ENCODE results near the gene COL1A2.

COL1A2 gene

DNA sequence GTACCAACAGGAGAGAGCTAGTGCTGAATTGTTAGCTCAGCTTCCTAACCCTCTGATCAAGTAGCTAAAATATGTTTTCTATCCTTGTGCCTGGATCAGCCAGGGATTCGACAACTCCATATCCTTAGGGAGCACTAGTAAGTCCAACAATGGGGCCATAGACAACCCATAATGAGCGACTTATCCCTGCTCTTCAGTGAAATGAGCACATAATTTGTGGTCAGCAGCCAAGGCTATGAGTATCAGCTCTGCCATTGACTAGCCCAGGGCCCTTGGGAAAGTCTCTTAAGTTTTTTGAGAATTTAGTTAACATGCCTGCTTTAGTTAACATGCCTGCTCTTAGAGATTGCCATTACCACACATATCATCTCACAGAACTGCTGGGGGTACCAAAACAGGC lies 39.3 kb downstream of the COL1A2 start:
- DNase-seq (ENCODE audit: low spot score): no peak

DNA sequence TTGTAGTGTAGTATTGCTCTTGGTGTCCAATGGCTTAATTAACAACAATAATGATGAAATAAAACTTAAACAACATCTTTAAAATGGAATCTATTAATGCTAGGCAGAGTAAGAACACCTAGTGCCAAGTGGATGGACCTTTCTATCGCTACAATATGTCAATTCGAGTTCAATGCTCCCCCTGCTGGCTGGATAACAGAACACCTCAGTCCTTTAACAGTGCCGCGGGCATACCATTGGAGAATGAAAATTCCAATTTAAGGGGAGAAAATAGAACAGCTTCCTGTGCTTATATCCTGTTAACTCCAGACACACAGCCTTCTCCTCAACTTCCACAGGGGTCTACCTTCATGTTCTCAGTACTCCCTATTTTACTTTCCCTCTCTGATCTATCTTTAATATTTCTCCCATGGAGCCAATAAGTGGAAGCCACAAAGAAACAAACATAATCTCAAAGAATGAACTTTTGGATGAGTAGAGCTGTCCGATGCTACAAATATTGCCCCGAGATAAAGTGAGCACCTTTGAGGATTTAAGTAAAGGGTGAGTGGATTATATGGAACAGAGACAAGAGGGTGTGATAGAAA lies 41.4 kb downstream of the COL1A2 start:
- DNase-seq (ENCODE audit: low spot score): no peak

DNA sequence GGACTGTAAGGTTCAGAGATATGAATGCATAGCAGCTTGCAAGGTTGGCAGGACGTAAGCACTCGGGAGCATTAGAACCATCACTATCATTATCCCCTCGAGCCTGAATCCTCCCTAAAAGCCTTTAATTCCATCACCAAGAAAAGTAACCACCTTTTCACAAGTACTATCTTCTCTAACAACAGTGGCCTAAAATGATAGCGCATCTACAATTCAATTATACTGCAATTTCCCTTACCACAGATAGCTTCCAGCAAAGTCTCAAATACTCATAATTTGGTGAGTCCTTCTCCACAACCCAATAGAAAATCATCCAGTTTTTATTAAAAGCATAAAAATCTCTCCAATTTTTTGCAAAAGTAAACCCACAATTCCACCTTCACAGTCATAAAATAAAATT lies 42.0 kb downstream of the COL1A2 start:
- no peak for DNase-seq (ENCODE audit: low spot score)

GRCh38 chr7:94439893-94440381 lies 45.2 kb downstream of the COL1A2 start:
- no peak for DNase-seq (ENCODE audit: low spot score)

- DNase-seq (ENCODE audit: low spot score): no peak
Observed at GRCh38 chr7:94440451-94441039, 45.9 kb downstream of the COL1A2 start.

DNA sequence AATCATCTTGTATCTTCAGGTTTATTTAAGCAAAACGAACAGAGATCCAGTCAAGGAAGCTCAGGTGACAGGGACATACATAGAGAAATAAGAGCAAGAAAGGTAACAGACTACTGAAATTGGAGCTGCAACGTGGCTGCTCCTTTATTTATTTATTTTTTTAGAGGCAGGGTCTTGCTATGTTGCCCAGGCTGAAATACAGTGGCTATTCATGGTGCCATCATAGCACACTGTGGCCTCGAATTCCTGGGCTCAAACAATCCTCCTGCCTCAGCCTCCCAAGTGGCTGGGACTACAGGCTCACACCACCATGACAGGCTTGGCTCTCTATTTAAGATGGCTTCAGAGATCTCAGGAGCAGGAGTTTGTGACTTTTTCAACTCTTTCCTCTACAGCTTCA lies 46.4 kb downstream of the COL1A2 start:
- no peak for DNase-seq (ENCODE audit: low spot score)

GRCh38 chr7:94442639-94443038 lies 47.9 kb downstream of the COL1A2 start:
- DNase-seq (ENCODE audit: low spot score): no peak

DNA sequence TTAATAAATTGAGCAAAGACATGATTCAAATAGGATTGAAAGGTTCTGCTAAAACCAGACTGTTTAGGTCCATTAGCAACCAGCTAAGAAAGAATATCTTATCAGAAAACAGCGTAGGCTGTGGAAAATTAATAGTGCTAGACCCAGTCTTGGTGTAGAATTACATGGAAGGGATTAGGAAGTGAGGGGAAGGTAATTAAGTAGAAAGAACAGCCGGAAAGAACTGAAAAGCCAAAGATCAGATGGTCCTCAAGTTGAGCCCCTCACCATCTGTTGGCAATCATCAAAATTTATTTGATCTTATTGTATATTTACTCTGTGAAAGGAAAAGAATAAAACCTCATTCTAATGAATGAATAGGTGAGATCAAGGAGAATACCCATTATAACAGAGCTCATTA lies 50.1 kb downstream of the COL1A2 start:
- DNase-seq (ENCODE audit: low spot score): no peak

DNA sequence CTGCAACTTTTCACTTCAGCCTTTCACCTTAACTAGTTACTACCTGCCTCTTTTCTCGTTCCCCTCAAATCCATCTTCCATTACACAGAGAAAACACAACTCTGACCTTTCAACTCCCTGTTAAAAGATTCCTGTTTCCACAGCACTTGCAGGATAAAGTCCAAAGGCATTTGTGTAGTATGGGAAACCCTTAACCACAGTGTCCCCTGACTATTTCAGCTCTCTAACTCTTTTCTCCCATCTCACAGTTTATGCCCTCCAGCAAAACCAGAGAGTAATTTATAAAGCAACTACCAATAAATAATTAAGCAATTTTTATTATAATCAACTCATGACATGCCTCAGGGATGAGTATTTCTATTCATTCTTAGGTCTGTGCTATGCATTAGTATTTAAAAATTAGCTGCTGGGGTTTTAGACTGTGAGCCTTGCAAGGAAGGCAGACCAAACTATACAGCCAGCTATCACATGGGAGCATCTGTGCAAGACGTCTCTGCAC lies 51.0 kb downstream of the COL1A2 start:
- DNase-seq (ENCODE audit: low spot score): peak; percentile 15

DNA sequence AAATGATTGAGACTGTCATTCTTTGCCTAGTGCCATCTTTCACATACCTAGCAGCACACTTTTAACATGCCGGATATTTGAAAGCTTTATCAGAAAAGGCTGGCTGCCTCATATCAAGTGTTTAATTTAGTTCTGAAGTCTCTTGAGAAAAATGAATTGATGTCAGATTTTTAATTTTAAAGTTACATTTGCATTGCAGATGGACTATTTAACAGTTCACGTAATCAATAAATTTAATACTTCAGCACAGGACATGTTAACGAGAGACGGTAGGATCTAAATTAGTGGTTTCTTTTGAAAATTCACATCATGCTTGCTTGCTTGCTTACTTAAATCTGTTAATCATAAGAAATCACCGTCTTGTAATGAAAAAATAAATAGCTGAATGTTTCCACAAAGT lies 51.6 kb downstream of the COL1A2 start:
- DNase-seq (ENCODE audit: low spot score): no peak

DNA sequence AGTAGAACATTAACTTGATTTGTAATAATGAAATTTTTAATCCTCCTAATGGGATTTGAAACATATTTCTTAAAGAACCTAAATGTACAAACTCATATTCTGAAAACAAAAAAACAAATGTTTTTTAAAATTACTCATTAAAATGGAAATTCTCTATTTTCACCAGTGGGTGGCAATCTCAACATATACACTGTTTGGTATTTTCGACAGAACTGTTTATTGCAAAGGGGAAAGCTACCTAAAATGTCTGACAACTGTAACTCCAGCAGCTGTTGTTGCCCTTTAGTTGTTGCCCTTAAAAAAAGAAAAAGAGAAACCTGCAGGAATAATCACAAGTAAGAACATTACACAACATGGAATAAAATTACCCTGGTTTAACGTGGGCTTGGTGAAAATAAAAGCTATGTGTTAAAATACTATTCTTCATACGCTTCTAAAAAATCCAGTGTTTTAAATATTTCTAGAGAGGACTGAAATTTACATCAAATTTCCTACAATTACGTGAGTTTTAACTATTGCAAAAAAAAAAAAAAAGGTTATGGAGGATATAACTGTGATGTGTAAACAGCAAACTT lies 54.5 kb downstream of the COL1A2 start:
- no peak for DNase-seq (ENCODE audit: low spot score)

- DNase-seq (ENCODE audit: low spot score): no peak
Observed at GRCh38 chr7:94450044-94450697, 55.5 kb downstream of the COL1A2 start.

DNA sequence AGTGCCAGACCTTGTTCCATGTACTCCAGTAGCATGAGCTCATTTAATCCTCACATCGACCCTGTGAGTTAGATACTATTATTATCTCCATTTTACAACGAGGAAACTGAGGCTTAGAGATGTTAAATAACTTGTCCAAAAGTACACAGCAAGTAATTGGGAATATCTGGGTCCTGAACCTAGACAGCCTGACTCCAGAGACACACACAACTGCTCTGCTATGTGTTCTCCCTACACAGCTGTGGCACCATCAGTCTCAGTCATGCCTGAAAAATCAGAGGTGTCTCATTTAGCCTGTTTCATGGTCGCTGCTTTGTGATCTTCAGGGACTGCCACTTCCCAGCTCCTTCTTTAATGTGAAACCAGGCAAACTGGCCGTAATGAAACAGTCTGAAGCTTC lies 56.5 kb downstream of the COL1A2 start:
- no peak for DNase-seq (ENCODE audit: low spot score)

- no peak for DNase-seq (ENCODE audit: low spot score)
Observed at GRCh38 chr7:94452239-94452638, 57.5 kb downstream of the COL1A2 start.

DNA sequence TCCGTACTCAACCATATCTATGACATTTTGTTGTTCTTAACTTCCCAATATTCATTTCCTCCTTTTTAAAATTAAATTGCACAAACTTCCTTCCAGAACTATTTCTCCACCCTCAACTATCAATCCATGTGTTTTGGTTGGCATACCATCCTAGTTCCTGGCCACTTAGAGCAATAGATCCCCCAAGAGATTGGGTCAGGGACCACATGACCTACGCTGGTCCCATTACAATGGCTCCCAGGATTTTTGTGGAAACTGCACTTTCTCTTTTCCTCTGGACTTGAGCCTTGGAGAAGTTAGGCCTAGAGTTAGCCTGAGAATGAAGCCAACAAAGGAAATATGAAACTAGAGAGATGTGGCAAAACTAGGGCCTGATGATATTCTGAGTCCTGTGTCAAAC lies 59.2 kb downstream of the COL1A2 start:
- no peak for DNase-seq (ENCODE audit: low spot score)

DNA sequence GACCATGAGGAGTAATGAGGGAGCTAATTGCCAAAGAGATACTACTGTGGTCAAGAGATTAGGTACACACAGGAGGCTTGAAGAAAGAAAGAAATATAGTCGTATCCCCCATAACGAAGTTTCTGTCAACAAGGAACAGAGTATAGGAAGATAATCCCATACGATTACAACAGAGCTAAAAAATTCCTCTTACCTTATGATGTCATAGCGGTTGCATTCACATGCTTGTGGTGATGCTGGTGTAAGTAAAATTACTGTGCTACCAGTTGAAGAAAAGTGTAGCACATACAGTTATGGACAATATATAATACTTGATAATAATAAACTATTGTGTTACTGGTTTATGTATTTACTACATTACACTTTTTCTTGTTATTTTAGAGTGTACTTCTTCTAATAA lies 63.3 kb downstream of the COL1A2 start:
- DNase-seq (ENCODE audit: low spot score): no peak

- DNase-seq (ENCODE audit: low spot score): no peak
Observed at GRCh38 chr7:94466516-94466915, 71.8 kb downstream of the COL1A2 start.

DNA sequence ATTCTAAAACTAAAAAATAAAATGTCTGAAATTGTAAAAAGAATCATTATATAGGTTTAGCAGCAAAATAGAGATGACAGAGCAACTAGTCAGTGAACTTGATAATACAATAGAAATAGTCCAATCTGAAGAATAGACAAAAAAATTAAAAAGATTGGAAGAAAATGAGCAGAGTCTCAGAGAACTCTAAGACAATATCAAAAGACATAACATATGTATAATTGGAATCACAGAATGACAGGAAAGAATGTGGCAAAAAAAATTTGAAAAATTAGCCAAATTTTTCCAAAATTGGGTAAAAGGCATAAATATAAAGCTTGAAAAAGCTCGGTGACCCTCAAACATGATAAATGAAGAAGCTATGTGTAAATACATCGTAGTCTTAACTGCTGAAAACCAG lies 76.9 kb downstream of the COL1A2 start:
- DNase-seq (ENCODE audit: low spot score): no peak

DNA sequence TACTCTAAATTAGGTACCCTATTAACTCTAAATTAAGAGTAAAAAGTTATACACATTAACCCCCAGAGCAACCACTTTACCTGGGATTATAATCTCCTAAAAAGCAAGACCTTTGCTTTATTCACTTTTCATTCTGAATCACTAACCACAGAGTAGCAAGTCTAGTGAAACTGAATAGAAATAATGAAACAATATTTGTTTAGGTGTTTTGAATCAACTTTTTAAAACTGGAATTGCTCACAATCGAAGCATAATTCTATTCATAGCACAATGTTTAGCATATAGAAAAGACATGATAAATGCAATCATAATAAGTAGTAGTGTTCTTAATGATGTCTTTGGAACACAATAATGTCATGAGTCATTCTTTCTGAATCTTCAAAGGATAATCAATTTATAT lies 77.9 kb downstream of the COL1A2 start:
- no peak for DNase-seq (ENCODE audit: low spot score)

GRCh38 chr7:94476251-94476840 lies 81.7 kb downstream of the COL1A2 start:
- DNase-seq (ENCODE audit: low spot score): no peak

DNA sequence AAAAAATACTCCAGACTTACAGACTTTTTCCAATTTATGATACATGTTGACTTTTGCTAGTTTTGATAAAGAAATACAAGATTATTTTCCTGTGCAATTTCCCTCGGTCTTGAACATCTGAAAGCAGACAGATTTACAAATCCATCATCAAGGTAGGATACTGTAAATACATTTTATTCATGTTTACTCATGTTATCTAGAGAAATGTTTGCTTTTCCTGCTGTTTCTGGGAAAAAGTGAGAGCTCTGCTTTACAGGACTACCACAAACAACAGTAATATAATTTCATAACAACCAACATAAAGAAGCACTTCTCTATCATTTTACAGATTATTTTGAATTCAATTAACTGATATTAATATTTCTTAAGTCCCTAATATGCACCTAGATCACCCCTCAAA lies 83.2 kb downstream of the COL1A2 start:
- no peak for DNase-seq (ENCODE audit: low spot score)

DNA sequence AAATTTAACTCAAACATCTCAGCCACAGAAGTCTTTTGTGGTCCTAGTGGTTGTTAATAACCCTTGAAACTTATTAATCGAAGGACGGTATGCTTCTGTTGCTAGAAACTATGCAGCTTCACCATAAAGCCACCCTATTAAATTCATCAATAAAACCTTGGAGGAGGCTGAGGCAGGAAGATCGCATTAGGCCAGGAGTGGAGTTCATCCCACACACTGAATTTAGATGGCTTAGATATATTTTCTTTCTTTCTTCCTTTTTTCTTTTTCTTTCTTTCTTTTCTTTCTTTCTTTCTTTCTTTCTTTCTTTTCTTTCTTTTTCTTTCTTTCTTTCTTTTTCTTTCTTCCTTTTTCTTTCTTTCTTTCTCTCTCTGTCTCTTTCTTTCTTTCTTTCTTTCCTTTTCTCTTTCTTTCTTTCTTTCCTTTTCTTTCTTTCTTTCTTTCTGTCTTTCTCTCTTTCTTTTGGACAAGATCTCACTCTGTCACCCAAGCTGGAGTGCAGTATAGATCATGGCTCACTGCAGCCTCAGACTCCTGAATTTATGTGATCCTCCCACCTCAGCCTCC lies 84.0 kb downstream of the COL1A2 start:
- DNase-seq (ENCODE audit: low spot score): no peak
